Aorta (tissue), 5 donors: ENCODE results near the gene PKNOX2. TPM values are rescaled to one million over a fixed set of nuclear protein-coding genes. Genes with fewer than 3 reads are reported as not detected.
A peak's percentile ranks its signal among the peaks of the same experiment; 100 is the strongest.

ENCODE experiments used
- ATAC-seq: fragments of 200-7000 bp; cut with Tn5 transposase; one replicate; pipeline ENCODE4 v1.9.1; 2022; ENCODE audit warnings: moderate library complexity; ENCODE audit not compliant: low FRiP score
- DNase-seq, 2 donors: peaks; one replicate each; pipeline ENCODE4 v3.0.0-alpha.2; 2020
- H3K27ac ChIP-seq, 2 donors: one replicate each; pipeline ENCODE4 v1.5.1; 2013; ENCODE audit warnings: low read length in 2 of 2, mild to moderate bottlenecking in 2 of 2, moderate library complexity in 2 of 2, control low read depth in 1 of 2, inconsistent platforms in 1 of 2, low read depth in 1 of 2
- H3K27me3 ChIP-seq, 2 donors: one replicate each; pipeline ENCODE4 v1.6.1; 2013; ENCODE audit warnings: control low read depth in 1 of 2, low read length in 1 of 2, mild to moderate bottlenecking in 1 of 2, moderate library complexity in 1 of 2; ENCODE audit not compliant: insufficient read depth in 2 of 2, control insufficient read depth in 1 of 2
- H3K36me3 ChIP-seq, 2 donors: one replicate each; pipeline ENCODE4 v1.6.1; 2013; ENCODE audit warnings: control low read depth in 1 of 2, low read length in 1 of 2, mild to moderate bottlenecking in 1 of 2; ENCODE audit not compliant: insufficient read depth in 2 of 2, control insufficient read depth in 1 of 2
- H3K4me1 ChIP-seq, 2 donors: one replicate each; pipeline ENCODE4 v1.6.1; 2013; ENCODE audit warnings: low read length in 2 of 2, control low read depth in 1 of 2, mild to moderate bottlenecking in 1 of 2, moderate library complexity in 1 of 2; ENCODE audit not compliant: insufficient read depth in 2 of 2, control insufficient read depth in 1 of 2
- H3K4me3 ChIP-seq, 2 donors: one replicate each; pipeline ENCODE4 v1.5.1; 2013; ENCODE audit warnings: low read length in 2 of 2, control low read depth in 1 of 2, mild to moderate bottlenecking in 1 of 2
- H3K9me3 ChIP-seq: one replicate; pipeline ENCODE4 v1.6.1; 2013; ENCODE audit warnings: mild to moderate bottlenecking, low read length; ENCODE audit not compliant: control insufficient read depth
- WGBS, 2 donors: extraction: QIAGEN DNeasy Blood & Tissue Kit; methylation state at CpG; one replicate each; pipeline ENCODE4 v1.1.7; 2013; 5-methylcytosine and 5-hydroxymethylcytosine counted together
- intact Hi-C, 2 donors: fragments of 100-400 bp; cut with DNase I; formaldehyde crosslinking; loops; one replicate each; pipeline versions ENCODE4 v1.14.2 to v1.15.0; 2022
- polyA plus RNA-seq, 2 donors: library from polyadenylated mRNA; stranded (reverse); fragments of 200-250 nt; gene quantifications; one replicate each; pipeline ENCODE4 v1.2.3, GENCODE V29; 2013
- total RNA-seq, 2 donors: library from RNA; stranded (reverse); fragmentation: NEBNext Ultra II Directional; extraction: Animal tissue kit (Norgen Biotek cat#: 25700); gene quantifications; one replicate each; pipeline ENCODE4 v1.2.1, GENCODE V29; 2021
- donor health status: healthy with polysubstance abuse.
- donor health status: Bipolar disorder and iron deficiency.
- donor health status: DM: no; HTN: no; CAD: no.
- donor health status: DM: no; HTN: no; CAD: no.
- donor health status: DM: yes; HTN: yes; CAD: no.

The PKNOX2 gene
- total and polyA plus RNA-seq, 4 donors, result 1.8 to 19.8 (median 5.8) TPM

DNA sequence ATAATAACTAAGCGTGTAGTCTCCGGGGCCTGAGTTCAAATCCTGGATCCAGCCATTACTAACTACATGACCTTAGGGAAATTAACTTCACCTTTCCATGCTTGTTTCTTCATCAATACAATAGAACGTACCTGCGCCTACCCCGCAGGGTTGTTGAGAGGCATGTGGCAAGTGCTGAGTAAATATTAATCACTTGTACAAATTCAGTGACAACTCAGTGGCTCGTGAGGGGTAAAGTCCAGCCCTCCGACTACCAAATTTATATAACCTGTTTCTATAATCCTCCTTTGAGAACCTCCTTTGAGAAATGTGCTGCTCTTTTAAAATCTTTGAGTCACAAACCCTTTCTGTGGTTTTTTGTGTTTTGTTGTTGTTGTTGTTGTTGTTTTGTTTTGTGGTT, 281.7 kb downstream of the PKNOX2 start:
- intact Hi-C loops, result no loop called here
- WGBS, 2 donors, result 92 to 93% methylated on average over 7 of the region's 7 CpGs

DNA sequence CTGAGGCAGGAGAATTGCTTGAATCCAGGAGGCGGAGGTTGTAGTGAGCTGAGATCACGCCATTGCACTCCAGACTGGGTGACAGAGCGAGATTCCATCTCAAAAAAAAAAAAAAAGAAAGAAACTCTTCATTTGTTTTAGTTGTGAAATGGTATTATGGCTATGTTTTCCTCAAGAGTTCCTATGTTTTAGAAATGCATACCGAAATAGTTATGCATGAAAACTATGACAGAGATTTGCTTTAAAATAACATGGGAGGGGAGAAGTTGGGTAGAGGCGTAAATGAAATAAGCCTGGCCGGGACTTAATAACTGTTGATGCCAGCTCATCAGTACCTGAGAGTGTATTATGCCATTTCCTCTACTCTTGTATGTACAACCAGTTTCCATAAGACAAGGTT, 283.2 kb downstream of the PKNOX2 start:
- 55 to 69% methylated on average over 6 of the region's 6 CpGs for WGBS, 2 donors
- ATAC-seq, result no peak
- intact Hi-C loops, result no loop called here
- Histone ChIP-seq H3K4me3 (no peak overlapping the region), H3K27ac (no peak overlapping the region), H3K9me3 (no peaks in the 10 kb centered on the region), H3K4me1 (no peaks in the 10 kb centered on the region), H3K27me3 (no peaks in the 10 kb centered on the region), H3K36me3 (peaks cover 2% of the 10 kb centered on the region in 2 donors)
- no peak for DNase-seq

More for the DNA sequence above, 281.7 kb downstream of the PKNOX2 start:
- DNase-seq, result no peak
- Histone ChIP-seq H3K4me1 (no peaks in the 10 kb centered on the region), H3K27ac (no peak overlapping the region), H3K36me3 (peaks cover 2% of the 10 kb centered on the region in 2 donors), H3K4me3 (no peak overlapping the region), H3K9me3 (no peaks in the 10 kb centered on the region), H3K27me3 (no peaks in the 10 kb centered on the region)
- no peak for ATAC-seq

DNA sequence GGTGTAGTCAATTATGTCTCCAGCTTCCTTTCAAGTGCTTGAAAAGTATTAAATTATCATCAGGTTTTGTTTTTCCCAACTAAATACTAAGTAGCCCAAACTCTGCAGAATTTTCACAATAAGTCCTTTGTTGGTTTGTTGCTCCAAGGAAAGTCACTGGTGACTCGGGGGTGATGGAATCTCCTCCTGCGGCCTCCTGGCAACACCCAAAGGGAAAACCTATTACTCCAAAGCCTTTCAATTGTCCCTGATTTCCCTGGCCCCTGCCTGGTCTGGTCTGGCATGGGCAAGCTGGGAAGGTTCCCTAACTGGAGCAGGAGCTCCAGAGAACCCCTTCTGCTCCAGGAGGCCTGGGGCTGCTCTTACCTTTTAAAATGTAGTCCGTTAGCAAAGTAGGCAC, 283.6 kb downstream of the PKNOX2 start:
- Histone ChIP-seq H3K9me3 (no peaks in the 10 kb centered on the region), H3K27ac (no peak overlapping the region), H3K36me3 (peaks cover 2% of the 10 kb centered on the region in 2 donors), H3K27me3 (no peaks in the 10 kb centered on the region), H3K4me1 (no peaks in the 10 kb centered on the region), H3K4me3 (no peak overlapping the region)
- DNase-seq (no peak), ATAC-seq (no peak)
- WGBS, 2 donors, result 42 to 54% methylated on average over 3 of the region's 3 CpGs
- intact Hi-C loops, result no loop called here

DNA sequence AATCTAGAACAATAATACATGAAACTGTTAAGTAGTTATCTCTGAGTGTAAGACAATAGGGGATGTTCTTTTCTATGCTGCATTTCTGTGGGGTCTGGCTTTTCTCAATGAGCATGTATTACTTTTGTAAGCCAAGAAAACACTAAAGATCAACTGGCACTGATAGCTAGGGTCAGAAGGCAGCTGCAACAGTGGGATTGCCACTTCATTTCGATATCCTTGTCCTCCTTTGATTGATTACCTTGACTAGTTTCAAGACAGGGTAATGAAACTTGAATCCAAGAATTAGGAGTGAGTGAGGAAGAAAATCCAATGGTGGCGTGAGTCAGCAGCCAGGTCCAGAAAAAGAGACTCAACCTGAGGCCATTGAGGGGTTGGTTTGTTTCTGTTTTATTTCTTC, 285.0 kb downstream of the PKNOX2 start:
- H3K27ac ChIP-seq, result no peak overlapping the region
- no peaks in the 10 kb centered on the region for H3K27me3 ChIP-seq
- WGBS, 2 donors, result 90 to 91% methylated on average over 2 of the region's 2 CpGs
- no peak for ATAC-seq
- H3K9me3 ChIP-seq, result no peaks in the 10 kb centered on the region
- no peak overlapping the region for H3K4me3 ChIP-seq
- H3K36me3 ChIP-seq, result peaks cover 2% of the 10 kb centered on the region in 2 donors
- intact Hi-C loops, result no loop called here
- H3K4me1 ChIP-seq, result no peaks in the 10 kb centered on the region
- no peak for DNase-seq

DNA sequence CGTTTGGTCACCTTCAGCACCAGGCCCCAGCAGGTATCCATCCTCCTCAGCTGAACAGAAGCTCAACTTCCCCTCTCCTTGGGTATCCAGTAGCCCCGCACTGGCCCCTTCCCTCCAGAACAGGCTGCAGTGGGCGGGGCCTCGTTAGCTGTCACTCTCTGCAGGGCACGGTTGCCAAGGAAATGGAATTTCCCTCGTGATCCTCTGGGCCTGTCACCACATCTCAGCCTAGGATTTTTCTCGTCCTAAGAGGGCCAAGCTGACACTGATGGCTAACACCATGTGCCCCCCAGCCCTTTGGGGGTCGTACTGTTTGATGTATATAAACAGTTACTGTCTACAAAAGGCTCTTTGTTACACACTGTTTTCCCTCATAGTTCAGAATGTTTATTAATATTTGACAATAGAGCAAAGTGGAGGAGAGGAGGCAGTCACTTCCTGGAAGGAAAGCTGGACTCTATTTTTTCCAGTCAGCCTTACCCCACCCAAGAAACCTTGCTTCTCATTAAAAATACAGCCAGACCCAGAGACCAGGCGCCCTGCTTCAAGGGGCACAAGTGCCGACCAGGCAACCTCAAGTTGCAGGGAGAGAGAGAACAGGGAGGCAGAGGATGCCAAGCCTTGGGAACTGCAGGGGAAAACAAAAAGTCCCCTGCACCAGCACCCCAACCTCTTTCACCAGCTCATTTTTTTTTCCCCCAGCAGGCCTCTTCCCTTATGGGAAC, 287.0 kb downstream of the PKNOX2 start:
- DNase-seq, result peak; percentile 84
- Histone ChIP-seq H3K4me1 (no peaks in the 10 kb centered on the region), H3K4me3 (no peak overlapping the region), H3K9me3 (no peaks in the 10 kb centered on the region), H3K36me3 (peaks cover 2% of the 10 kb centered on the region in 2 donors), H3K27me3 (no peaks in the 10 kb centered on the region), H3K27ac (peak overlapping the region in 1 of 2 donors; percentile 4)
- ATAC-seq, result peak; percentile 72
- intact Hi-C loops, result loop anchor here in 1 of 2 donors (10.0 kb wide), 1 partner anchor 143 kb away; the partner anchor contains the start of gene STT3A
- 17 to 19% methylated on average over 10 of the region's 10 CpGs for WGBS, 2 donors

DNA sequence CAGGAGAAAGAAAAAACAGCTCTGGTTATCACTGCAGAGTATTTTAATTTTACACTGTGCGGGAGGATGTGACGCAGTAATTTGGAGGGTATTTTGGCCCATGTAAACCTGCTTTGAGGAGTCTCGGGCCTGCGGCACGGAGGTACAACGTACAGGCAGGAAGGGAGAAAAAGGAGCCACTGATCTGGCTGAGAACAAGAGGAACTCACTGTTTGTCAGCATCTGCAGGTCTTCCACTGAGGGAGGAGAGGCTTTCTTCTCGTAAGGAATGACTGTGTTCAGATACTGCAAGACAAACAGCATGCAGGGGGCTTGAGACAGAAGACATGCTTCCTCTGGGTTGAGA, 287.5 kb downstream of the PKNOX2 start:
- Histone ChIP-seq H3K27me3 (no peaks in the 10 kb centered on the region), H3K4me1 (no peaks in the 10 kb centered on the region), H3K4me3 (no peak overlapping the region), H3K27ac (peak overlapping the region in 1 of 2 donors; percentile 17), H3K9me3 (no peaks in the 10 kb centered on the region), H3K36me3 (peaks cover 2% of the 10 kb centered on the region in 2 donors)
- intact Hi-C loops, result loop anchor here in 1 of 2 donors (10.0 kb wide), 1 partner anchor 143 kb away; the partner anchor contains the start of gene STT3A
- ATAC-seq (no peak), DNase-seq (no peak)
- 52 to 62% methylated on average over 7 of the region's 7 CpGs for WGBS, 2 donors

DNA sequence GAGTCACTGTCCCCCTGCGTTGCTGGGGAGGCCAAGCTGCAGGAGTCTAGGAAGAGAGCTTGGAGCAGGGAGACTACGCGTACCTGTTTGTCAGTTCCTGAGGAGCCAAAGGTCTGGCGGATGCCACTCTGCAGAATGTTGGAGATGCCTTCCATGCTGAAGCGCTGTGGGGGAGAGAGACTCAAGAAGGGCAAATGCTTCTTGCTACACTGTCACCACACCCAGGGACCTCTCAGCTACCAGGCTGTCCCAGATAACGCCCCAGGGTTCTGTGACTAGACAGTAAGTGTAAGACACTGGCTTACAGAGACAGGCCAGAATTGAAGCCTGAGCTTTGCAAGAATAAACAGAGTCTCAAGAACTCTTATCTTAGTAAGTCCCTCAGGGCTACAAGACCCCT, 289.5 kb downstream of the PKNOX2 start:
- Histone ChIP-seq H3K36me3 (no peaks in the 10 kb centered on the region), H3K27ac (no peak overlapping the region), H3K27me3 (no peaks in the 10 kb centered on the region), H3K4me3 (no peak overlapping the region), H3K9me3 (no peaks in the 10 kb centered on the region), H3K4me1 (no peaks in the 10 kb centered on the region)
- intact Hi-C loops, result loop anchor here in 1 of 2 donors (10.0 kb wide), 1 partner anchor 141 kb away; the partner anchor contains the start of gene STT3A
- 94 to 95% methylated on average over 6 of the region's 6 CpGs for WGBS, 2 donors
- DNase-seq (no peak), ATAC-seq (no peak)

DNA sequence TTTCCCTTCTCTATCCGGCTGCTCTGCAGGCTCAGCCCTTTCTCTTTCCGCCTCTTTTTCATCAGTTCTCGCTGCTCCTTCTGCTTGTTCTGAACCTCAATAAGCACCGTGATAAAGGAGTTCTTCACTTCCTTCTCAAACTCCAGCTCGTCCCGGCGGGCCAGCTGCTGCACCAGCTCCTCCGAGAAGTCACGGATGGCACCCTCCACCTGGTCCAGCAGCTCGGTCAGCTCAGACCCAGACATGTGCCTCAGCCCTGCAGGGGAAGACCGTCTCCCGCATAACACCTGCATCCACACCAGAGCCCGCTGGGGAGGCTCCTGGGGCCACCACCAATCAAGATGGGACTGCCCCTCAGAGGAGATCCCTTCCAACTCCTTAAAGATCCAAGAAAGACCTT, 291.3 kb downstream of the PKNOX2 start:
- Histone ChIP-seq H3K4me1 (no peaks in the 10 kb centered on the region), H3K27me3 (no peaks in the 10 kb centered on the region), H3K4me3 (no peak overlapping the region), H3K27ac (no peak overlapping the region), H3K36me3 (peaks cover 0 to 2% of the 10 kb centered on the region in 2 donors), H3K9me3 (no peaks in the 10 kb centered on the region)
- ATAC-seq, result no peak
- intact Hi-C loops, result loop anchor here in 1 of 2 donors (5.0 to 10.0 kb wide), 2 partner anchors 41 to 139 kb away; partner anchors contain the start of genes FEZ1 and STT3A
- 90 to 93% methylated on average over 13 of the region's 13 CpGs for WGBS, 2 donors
- no peak for DNase-seq

DNA sequence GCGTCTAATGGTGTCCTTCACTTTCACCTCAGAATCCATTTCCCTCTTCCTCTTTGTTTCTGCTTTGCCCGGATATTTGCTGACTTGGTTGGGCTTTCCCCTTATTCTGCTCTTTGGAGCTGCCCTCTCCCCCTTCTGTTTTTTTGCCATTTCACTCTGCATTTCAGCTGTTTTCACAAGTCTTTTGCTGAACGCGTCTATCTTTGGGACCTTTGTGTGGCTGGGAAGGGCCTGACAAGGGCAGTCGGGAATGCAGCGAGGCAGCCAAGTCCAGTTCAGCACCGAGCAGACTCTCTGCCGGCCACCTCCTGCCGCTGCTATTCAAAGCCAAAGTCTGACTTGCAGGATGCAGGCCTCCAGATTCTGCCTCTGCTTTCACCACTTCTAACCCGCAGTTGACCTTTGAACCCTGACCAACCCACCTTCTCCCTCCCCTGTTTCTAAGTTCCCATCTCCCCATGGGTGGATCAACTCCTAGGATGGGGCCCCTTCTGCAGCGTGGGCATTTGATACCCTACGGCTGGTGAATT, 293.3 kb downstream of the PKNOX2 start:
- intact Hi-C loops, result loop anchor here in 1 of 2 donors (5.0 to 10.0 kb wide), 2 partner anchors 39 to 137 kb away; partner anchors contain the start of genes FEZ1 and STT3A
- DNase-seq (peak; percentile 89 to 90), ATAC-seq (peak; percentile 86)
- no peaks in the 10 kb centered on the region for H3K27me3 ChIP-seq
- H3K36me3 ChIP-seq, result peaks cover 2 to 3% of the 10 kb centered on the region in 2 donors
- H3K27ac ChIP-seq, result peak overlapping the region in 1 of 2 donors; percentile 75
- no peaks in the 10 kb centered on the region for H3K9me3 ChIP-seq
- H3K4me3 ChIP-seq, result no peak overlapping the region
- H3K4me1 ChIP-seq, result no peaks in the 10 kb centered on the region
- 4 to 5% methylated on average over 12 of the region's 12 CpGs for WGBS, 2 donors
